Endodermal cell (in vitro differentiated cells): ENCODE results near the gene BEND7. TPM values are rescaled to one million over a fixed set of nuclear protein-coding genes. Genes with fewer than 3 reads are reported as not detected.

ENCODE experiments used
- DNase-seq: peaks from one replicate; pipeline ENCODE4 v3.0.0-alpha.2; 2017
- H3K27ac ChIP-seq: 2 replicates; pipeline ENCODE4 v1.5.1; 2013; ENCODE audit warnings: mild to moderate bottlenecking, low read depth, low read length, moderate library complexity
- H3K27me3 ChIP-seq: 2 replicates; pipeline ENCODE4 v1.6.1; 2013; ENCODE audit warnings: mild to moderate bottlenecking, low read length, moderate library complexity; ENCODE audit not compliant: insufficient read depth, control insufficient read depth, poor library complexity, severe bottlenecking
- H3K36me3 ChIP-seq: 2 replicates; pipeline ENCODE4 v1.7.0; 2013; ENCODE audit warnings: mild to moderate bottlenecking, low read length, moderate library complexity; ENCODE audit not compliant: control insufficient read depth, insufficient read depth
- H3K4me1 ChIP-seq: one replicate; pipeline ENCODE4 v1.7.0; 2013; ENCODE audit warnings: low read length; ENCODE audit not compliant: control insufficient read depth, insufficient read depth
- H3K4me3 ChIP-seq: 2 replicates; pipeline ENCODE4 v1.5.1; 2013; ENCODE audit warnings: mild to moderate bottlenecking, low read length, moderate library complexity
- H3K9ac ChIP-seq: 2 replicates; pipeline ENCODE4 v1.6.1; 2013; ENCODE audit warnings: mild to moderate bottlenecking, low read length, moderate library complexity; ENCODE audit not compliant: poor library complexity, severe bottlenecking; ENCODE audit errors: extremely low read depth
- H3K9me3 ChIP-seq: 2 replicates; pipeline ENCODE4 v1.6.1; 2013; ENCODE audit warnings: mild to moderate bottlenecking, low read length, moderate library complexity; ENCODE audit not compliant: control insufficient read depth
- H3K27ac Mint-ChIP-seq: 2 replicates; pipeline ENCODE4 v1.8.0; 2020; ENCODE audit warnings: mixed read lengths
- H3K27me3 Mint-ChIP-seq: 2 replicates; pipeline ENCODE4 v1.8.0; 2021; ENCODE audit warnings: mild to moderate bottlenecking, mixed read lengths; ENCODE audit not compliant: insufficient read depth
- H3K36me3 Mint-ChIP-seq: 2 replicates; pipeline ENCODE4 v1.8.0; 2020; ENCODE audit warnings: low read depth, mixed read lengths
- H3K4me1 Mint-ChIP-seq: 2 replicates; pipeline ENCODE4 v1.8.0; 2020; ENCODE audit warnings: mixed read lengths
- H3K4me3 Mint-ChIP-seq: 2 replicates; pipeline ENCODE4 v1.8.0; 2020; ENCODE audit warnings: mild to moderate bottlenecking, moderate library complexity, mixed read lengths
- H3K9me3 Mint-ChIP-seq: 2 replicates; pipeline ENCODE4 v1.8.0; 2020; ENCODE audit warnings: mild to moderate bottlenecking, mixed read lengths
- WGBS, 2 experiments: methylation state at CpG; one replicate each; pipeline versions ENCODE4 v1.1.5 to v1.1.7; 2013; ENCODE audit warnings: missing lambda C conversion rate in 2 of 2, mixed read lengths in 1 of 2; ENCODE audit not compliant: insufficient coverage in 1 of 2, insufficient read length in 1 of 2; 5-methylcytosine and 5-hydroxymethylcytosine counted together
- total RNA-seq, 2 donors: library from RNA; stranded (reverse); fragmentation: NEBNext Ultra II Directional in 1 of 2; extraction: Animal tissue kit (Norgen Biotek cat#: 25700) in 1 of 2; gene quantifications; 2 replicates in 1 of 2; 3 replicates in 1 of 2; pipeline ENCODE4 v1.2.1, GENCODE V29; 2021
- TF ChIP-seq, protein P1 (sequence below): fragments of 200-600 bp; sonication (generic); conservative IDR thresholded peaks from 2 replicates; pipeline ENCODE4 v1.5.0; 2021; ENCODE audit warnings: antibody characterized with exemption, mild to moderate bottlenecking

The BEND7 gene
- total RNA-seq, 2 donors from 2014 or later = 5.3 to 5.7 TPM

- Histone ChIP-seq H3K27me3 (no peaks in the 10 kb centered on the region), H3K9me3 (peaks cover 10% of the 10 kb centered on the region), H3K4me1 (no peaks in the 10 kb centered on the region), H3K27ac (no peak overlapping the region), H3K9ac (no peak overlapping the region), H3K36me3 (no peaks in the 10 kb centered on the region), H3K4me3 (no peak overlapping the region)
- DNase-seq = no peak
- H3K4me1 Mint-ChIP-seq = no peaks in the 10 kb centered on the region
- TF ChIP-seq, protein P1, sequence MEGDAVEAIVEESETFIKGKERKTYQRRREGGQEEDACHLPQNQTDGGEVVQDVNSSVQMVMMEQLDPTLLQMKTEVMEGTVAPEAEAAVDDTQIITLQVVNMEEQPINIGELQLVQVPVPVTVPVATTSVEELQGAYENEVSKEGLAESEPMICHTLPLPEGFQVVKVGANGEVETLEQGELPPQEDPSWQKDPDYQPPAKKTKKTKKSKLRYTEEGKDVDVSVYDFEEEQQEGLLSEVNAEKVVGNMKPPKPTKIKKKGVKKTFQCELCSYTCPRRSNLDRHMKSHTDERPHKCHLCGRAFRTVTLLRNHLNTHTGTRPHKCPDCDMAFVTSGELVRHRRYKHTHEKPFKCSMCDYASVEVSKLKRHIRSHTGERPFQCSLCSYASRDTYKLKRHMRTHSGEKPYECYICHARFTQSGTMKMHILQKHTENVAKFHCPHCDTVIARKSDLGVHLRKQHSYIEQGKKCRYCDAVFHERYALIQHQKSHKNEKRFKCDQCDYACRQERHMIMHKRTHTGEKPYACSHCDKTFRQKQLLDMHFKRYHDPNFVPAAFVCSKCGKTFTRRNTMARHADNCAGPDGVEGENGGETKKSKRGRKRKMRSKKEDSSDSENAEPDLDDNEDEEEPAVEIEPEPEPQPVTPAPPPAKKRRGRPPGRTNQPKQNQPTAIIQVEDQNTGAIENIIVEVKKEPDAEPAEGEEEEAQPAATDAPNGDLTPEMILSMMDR = no peak
- H3K27ac Mint-ChIP-seq = no peak overlapping the region
- H3K36me3 Mint-ChIP-seq = no peaks in the 10 kb centered on the region
- peaks cover 7% of the 10 kb centered on the region for H3K27me3 Mint-ChIP-seq
- no peak overlapping the region for H3K4me3 Mint-ChIP-seq
- H3K9me3 Mint-ChIP-seq = peaks cover 17% of the 10 kb centered on the region
- WGBS, 2 experiments = 86 to 92% methylated on average over 1 to 2 of the region's 2 CpGs
These were observed 112.1 kb downstream of the BEND7 start for GRCh38 chr10:13416760-13417159.

DNA sequence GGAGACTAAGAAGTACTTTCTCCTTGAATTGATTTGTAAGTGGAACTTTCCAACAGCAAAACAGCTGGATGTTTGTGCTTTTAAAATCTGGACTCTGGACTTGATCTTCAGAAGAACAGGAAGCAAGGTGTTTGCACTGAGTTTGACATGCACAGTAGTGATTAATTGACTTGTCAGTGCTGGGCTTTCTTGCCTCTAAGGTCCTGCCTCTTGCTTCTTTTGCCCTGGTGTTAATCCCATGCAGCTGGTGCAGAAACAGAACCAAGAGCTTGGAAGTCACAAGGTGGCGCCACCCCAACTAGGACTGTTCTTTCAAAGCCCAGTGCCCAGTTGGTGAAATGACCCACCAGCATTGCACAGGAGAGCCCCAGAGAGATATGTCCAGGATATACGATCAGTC is 114.0 kb downstream of the BEND7 start:
- Histone ChIP-seq H3K9me3 (peaks cover 10% of the 10 kb centered on the region), H3K4me3 (no peak overlapping the region), H3K9ac (no peak overlapping the region), H3K27ac (no peak overlapping the region), H3K27me3 (no peaks in the 10 kb centered on the region), H3K4me1 (no peaks in the 10 kb centered on the region), H3K36me3 (no peaks in the 10 kb centered on the region)
- WGBS, 2 experiments = 71 to 80% methylated on average over 2 of the region's 2 CpGs
- H3K36me3 Mint-ChIP-seq = no peaks in the 10 kb centered on the region
- H3K4me1 Mint-ChIP-seq = no peaks in the 10 kb centered on the region
- H3K4me3 Mint-ChIP-seq = no peak overlapping the region
- H3K27me3 Mint-ChIP-seq = peaks cover 9% of the 10 kb centered on the region
- H3K27ac Mint-ChIP-seq = no peak overlapping the region
- TF ChIP-seq, protein P1 = peak; percentile 74
- peak; percentile 84 for DNase-seq
- peaks cover 17% of the 10 kb centered on the region for H3K9me3 Mint-ChIP-seq

GRCh38 chr10:13414137-13414536 is 114.7 kb downstream of the BEND7 start:
- H3K36me3 Mint-ChIP-seq = no peaks in the 10 kb centered on the region
- no peak overlapping the region for H3K27ac ChIP-seq
- H3K4me1 Mint-ChIP-seq = no peaks in the 10 kb centered on the region
- no peak for DNase-seq
- H3K9ac ChIP-seq = no peak overlapping the region
- no peaks in the 10 kb centered on the region for H3K27me3 ChIP-seq
- peaks cover 9% of the 10 kb centered on the region for H3K27me3 Mint-ChIP-seq
- TF ChIP-seq, protein P1 = no peak
- H3K4me1 ChIP-seq = no peaks in the 10 kb centered on the region
- H3K9me3 Mint-ChIP-seq = peaks cover 17% of the 10 kb centered on the region
- peaks cover 10% of the 10 kb centered on the region for H3K9me3 ChIP-seq
- H3K36me3 ChIP-seq = no peaks in the 10 kb centered on the region
- no peak overlapping the region for H3K27ac Mint-ChIP-seq
- 93 to 100% methylated on average over 1 of the region's 1 CpG for WGBS, 2 experiments
- H3K4me3 Mint-ChIP-seq = no peak overlapping the region
- H3K4me3 ChIP-seq = no peak overlapping the region
